H1 (cell line): ENCODE measurements around the gene DCHS1. TPM values are rescaled to one million over a fixed set of nuclear protein-coding genes. Genes with fewer than 3 reads are reported as not detected.

Source experiments
- CTCF ChIA-PET: fragments of 300-600 bp; sonication (Branson Sonifier 250); formaldehyde crosslinking; loops from one replicate; lab custom pipeline; 2021; ENCODE audit not compliant: partially characterized antibody; lab: Charles Lee
- POLR2A ChIA-PET: fragments of 300-600 bp; sonication (Branson Sonifier 250); formaldehyde crosslinking; loops from one replicate; lab custom pipeline; 2021; ENCODE audit warnings: inconsistent platforms; ENCODE audit not compliant: partially characterized antibody; lab: Charles Lee
- DNase-seq, 2 experiments: peaks; one replicate each; pipeline versions ENCODE4 v3.0.0 to v3.0.0-alpha.2; 2010 to 2022; ENCODE audit warnings: low spot score in 2 of 2, low read depth in 1 of 2, mixed read lengths in 1 of 2
- FAIRE-seq: peaks from 2 replicates; lab custom pipeline; 2011; peaks lifted over from hg19 to GRCh38; lab: Jason Lieb, UNC
- H2AFZ ChIP-seq: 2 replicates; pipeline ENCODE4 v1.8.1; 2012; ENCODE audit warnings: low read length, inconsistent platforms
- H2AK5ac ChIP-seq: 2 replicates; pipeline ENCODE4 v1.6.1; 2013; ENCODE audit warnings: low read depth, low read length
- H2BK120ac ChIP-seq: replicated peaks from 2 replicates; pipeline ENCODE3; 2013; ENCODE audit warnings: low read depth, low read length, inconsistent platforms
- H2BK12ac ChIP-seq: 2 replicates; pipeline ENCODE4 v1.6.1; 2013; ENCODE audit warnings: low read depth, low read length
- H2BK15ac ChIP-seq: 2 replicates; pipeline ENCODE4 v1.6.1; 2013; ENCODE audit warnings: low read length
- H2BK20ac ChIP-seq: 2 replicates; pipeline ENCODE4 v1.6.1; 2013; ENCODE audit warnings: low read length
- H2BK5ac ChIP-seq: 2 replicates; pipeline ENCODE4 v1.6.1; 2013; ENCODE audit warnings: low read depth, low read length
- H3K14ac ChIP-seq: 2 replicates; pipeline ENCODE4 v1.6.1; 2013; ENCODE audit warnings: inconsistent platforms; ENCODE audit not compliant: insufficient read length
- H3K18ac ChIP-seq: 2 replicates; pipeline ENCODE4 v1.6.1; 2013; ENCODE audit warnings: low read length; ENCODE audit errors: extremely low read depth
- H3K23ac ChIP-seq: 2 replicates; pipeline ENCODE4 v1.6.1; 2013; ENCODE audit warnings: inconsistent platforms; ENCODE audit not compliant: insufficient read length
- H3K23me2 ChIP-seq: 2 replicates; pipeline ENCODE4 v1.6.1; 2013; ENCODE audit warnings: low read depth, low read length
- H3K27ac ChIP-seq: 2 replicates; pipeline ENCODE4 v1.6.1; 2011; ENCODE audit warnings: low read depth, low read length, inconsistent platforms
- H3K27me3 ChIP-seq, 4 experiments: replicated peaks in 1 of 4; 1 replicate in 1 of 4; 2 replicates in 3 of 4; pipeline versions ENCODE4 v1.6.1 to v1.8.1; 2011 to 2013; ENCODE audit warnings: low read length in 3 of 4, mild to moderate bottlenecking in 3 of 4, inconsistent platforms in 2 of 4, mixed read lengths in 2 of 4, moderate library complexity in 1 of 4; ENCODE audit not compliant: control insufficient read depth in 3 of 4, insufficient read depth in 3 of 4; ENCODE audit errors: extremely low read depth in 1 of 4
- H3K36me3 ChIP-seq, 4 experiments: 2 replicates each; pipeline versions ENCODE4 v1.6.1 to v1.8.1; 2011 to 2013; ENCODE audit warnings: mild to moderate bottlenecking in 4 of 4, low read length in 3 of 4, moderate library complexity in 2 of 4, control low read depth in 1 of 4, inconsistent platforms in 1 of 4; ENCODE audit not compliant: insufficient read depth in 4 of 4, control insufficient read depth in 2 of 4
- H3K4ac ChIP-seq: replicated peaks from 2 replicates; pipeline ENCODE3; 2013; ENCODE audit warnings: low read length, low read depth, mixed read lengths, inconsistent platforms; ENCODE audit not compliant: insufficient read length
- H3K4me1 ChIP-seq, 4 experiments: replicated peaks in 1 of 4; 1 replicate in 1 of 4; 2 replicates in 3 of 4; pipeline versions ENCODE4 v1.6.1 to v1.8.1; 2011 to 2013; ENCODE audit warnings: low read length in 3 of 4, inconsistent platforms in 2 of 4, mixed read lengths in 1 of 4; ENCODE audit not compliant: insufficient read depth in 4 of 4, control insufficient read depth in 3 of 4
- H3K4me2 ChIP-seq, 2 experiments: 2 replicates each; pipeline versions ENCODE4 v1.6.1 to v1.8.1; 2011 to 2013; ENCODE audit warnings: low read depth in 2 of 2, low read length in 2 of 2, control low read depth in 1 of 2, inconsistent platforms in 1 of 2, mild to moderate bottlenecking in 1 of 2; ENCODE audit not compliant: insufficient read depth in 1 of 2
- H3K4me3 ChIP-seq, 4 experiments: fragments of 200-600, 300-600 bp in 1 of 4; sonication (generic), shearing (Covaris generic), sonication (Bioruptor Twin) in 1 of 4; 2 replicates each; pipeline versions ENCODE4 v1.5.1 to v1.8.1; 2011 to 2016; ENCODE audit warnings: low read length in 4 of 4, low read depth in 3 of 4, control low read depth in 2 of 4, inconsistent platforms in 2 of 4, mild to moderate bottlenecking in 2 of 4, mixed read lengths in 1 of 4, moderate library complexity in 1 of 4; ENCODE audit not compliant: insufficient read depth in 2 of 4; ENCODE audit errors: extremely low read depth in 1 of 4
- H3K56ac ChIP-seq: replicated peaks from 2 replicates; pipeline ENCODE3; 2013; ENCODE audit warnings: low read depth, mild to moderate bottlenecking, mixed read lengths, low read length, inconsistent platforms; ENCODE audit not compliant: insufficient read length
- H3K79me1 ChIP-seq: 2 replicates; pipeline ENCODE4 v1.6.1; 2013; ENCODE audit warnings: low read depth, low read length, control low read depth
- H3K79me2 ChIP-seq, 2 experiments: 2 replicates each; pipeline versions ENCODE4 v1.6.1 to v1.8.1; 2012 to 2013; ENCODE audit warnings: low read length in 2 of 2, mild to moderate bottlenecking in 2 of 2, inconsistent platforms in 1 of 2; ENCODE audit not compliant: insufficient read depth in 2 of 2, control insufficient read depth in 1 of 2
- H3K9ac ChIP-seq, 4 experiments: replicated peaks in 1 of 4; 1 replicate in 1 of 4; 2 replicates in 3 of 4; pipeline versions ENCODE4 v1.6.1 to v1.8.1; 2011 to 2013; ENCODE audit warnings: low read depth in 3 of 4, low read length in 3 of 4, control low read depth in 2 of 4, mild to moderate bottlenecking in 2 of 4, moderate library complexity in 2 of 4, inconsistent platforms in 1 of 4; ENCODE audit errors: extremely low read depth in 1 of 4
- H3K9me3 ChIP-seq, 2 experiments: 2 replicates each; pipeline versions ENCODE4 v1.6.1 to v1.8.1; 2012 to 2013; ENCODE audit warnings: mild to moderate bottlenecking in 2 of 2, moderate library complexity in 2 of 2, control low read depth in 1 of 2, inconsistent platforms in 1 of 2, low read depth in 1 of 2, low read length in 1 of 2, mixed read lengths in 1 of 2; ENCODE audit not compliant: insufficient read depth in 2 of 2
- H4K20me1 ChIP-seq, 2 experiments: replicated peaks in 1 of 2; 2 replicates each; pipeline versions ENCODE3 to v1.8.1; 2011 to 2013; ENCODE audit warnings: inconsistent platforms in 2 of 2, low read length in 2 of 2, mild to moderate bottlenecking in 1 of 2; ENCODE audit not compliant: insufficient read depth in 2 of 2, control insufficient read depth in 1 of 2
- H4K5ac ChIP-seq: 2 replicates; pipeline ENCODE4 v1.6.1; 2013; ENCODE audit warnings: low read length, low read depth, mixed read lengths, inconsistent platforms; ENCODE audit not compliant: insufficient read length
- H4K8ac ChIP-seq: 2 replicates; pipeline ENCODE4 v1.8.0; 2013; ENCODE audit warnings: mild to moderate bottlenecking, moderate library complexity, low read length, inconsistent platforms; ENCODE audit not compliant: insufficient read depth; ENCODE audit errors: extremely low read depth
- H4K91ac ChIP-seq: replicated peaks from 2 replicates; pipeline ENCODE3; 2013; ENCODE audit warnings: low read length, mixed read lengths, inconsistent platforms; ENCODE audit not compliant: insufficient read length
- BRCA1 ChIP-seq: IDR thresholded peaks from 2 replicates; pipeline ENCODE4 v1.6.1; 2012; ENCODE audit warnings: low read depth, low read length, improper control_type of control experiment
- CBX5 ChIP-seq: fragments of 300-800, 300-1000 bp; sonication (generic); IDR thresholded peaks from 2 replicates; pipeline ENCODE4 v1.7.1; 2016; ENCODE audit warnings: antibody characterized with exemption, low read length, low read depth
- CEBPB ChIP-seq: IDR thresholded peaks from 2 replicates; pipeline ENCODE4 v1.6.1; 2012; ENCODE audit warnings: low read depth, low read length
- EP300 ChIP-seq, 2 experiments: IDR thresholded peaks; 1 replicate in 1 of 2; 2 replicates in 1 of 2; pipeline ENCODE4 v1.6.1; 2011 to 2012; ENCODE audit warnings: low read depth in 2 of 2, low read length in 2 of 2, mild to moderate bottlenecking in 2 of 2, borderline replicate concordance in 1 of 2, inconsistent platforms in 1 of 2, moderate library complexity in 1 of 2
- FOSL1 ChIP-seq: IDR thresholded peaks from 2 replicates; pipeline ENCODE4 v1.6.1; 2011; ENCODE audit warnings: mild to moderate bottlenecking, low read depth, low read length, moderate library complexity; ENCODE audit not compliant: insufficient read depth
- HDAC6 ChIP-seq: IDR thresholded peaks from one replicate; pipeline ENCODE4 v1.7.1; 2012; ENCODE audit warnings: low read depth, mild to moderate bottlenecking, inconsistent platforms, low read length, moderate library complexity
- KDM5A ChIP-seq: fragments of 200-600 bp; IDR thresholded peaks from 2 replicates; pipeline ENCODE4 v1.7.1; 2012; ENCODE audit warnings: mild to moderate bottlenecking, low read length, inconsistent platforms, mixed read lengths
- RFX5 ChIP-seq: IDR thresholded peaks from 2 replicates; pipeline ENCODE4 v1.6.1; 2011; ENCODE audit warnings: low read depth, low read length, improper control_type of control experiment, borderline replicate concordance
- SUZ12 ChIP-seq: fragments of 200-600 bp; sonication (generic); IDR thresholded peaks from 2 replicates; pipeline ENCODE4 v1.6.1; 2012; ENCODE audit warnings: mild to moderate bottlenecking, inconsistent platforms, low read length, moderate library complexity, mixed read lengths
- TBP ChIP-seq: IDR thresholded peaks from 2 replicates; pipeline ENCODE4 v1.6.1; 2011; ENCODE audit warnings: low read depth, low read length, improper control_type of control experiment
- WGBS, 2 experiments: shearing (Covaris generic) in 1 of 2; methylation state at CpG; one replicate each; pipeline versions ENCODE4 v1.1.6 to v1.1.7; 2013 to 2015; ENCODE audit warnings: low lambda C conversion rate in 2 of 2, mixed read lengths in 2 of 2, inconsistent platforms in 1 of 2, low coverage in 1 of 2, missing lambda C conversion rate in 1 of 2; ENCODE audit not compliant: insufficient replicate concordance in 2 of 2, insufficient coverage in 1 of 2, insufficient read length in 1 of 2; ENCODE audit errors: extremely low coverage in 1 of 2, missing lambda C conversion rate in 1 of 2; 5-methylcytosine and 5-hydroxymethylcytosine counted together
- polyA plus RNA-seq, 7 experiments: library from polyadenylated mRNA; depleted of rRNA in 3 of 7; stranded (reverse) in 5 of 7; unstranded in 2 of 7; fragments of >200 nt in 5 of 7; fragments of 200-250 nt in 2 of 7; gene quantifications; 1 replicate in 5 of 7; 2 replicates in 1 of 7; 4 replicates in 1 of 7; pipeline versions ENCODE4 v1.2.1 to v1.2.3, GENCODE V29; 2011 to 2013; ENCODE audit warnings: missing spikeins in 2 of 7, mixed read lengths in 2 of 7
- total RNA-seq: library from RNA; stranded (reverse); fragmentation: NEBNext Ultra II Directional; extraction: Animal tissue kit (Norgen Biotek cat#: 25700); gene quantifications from 2 replicates; pipeline ENCODE4 v1.2.1, GENCODE V29; 2021
- TF ChIP-seq, protein P1 (sequence below): IDR thresholded peaks from 2 replicates; pipeline ENCODE4 v1.6.1; 2012; ENCODE audit warnings: inconsistent platforms

The DCHS1 gene
- total and polyA plus RNA-seq, 2 of the 8 experiments (the other 6 are each of a cell fraction or from before 2014, with no cell fraction given) = 8.2 to 10.5 TPM

- peak overlapping the region; percentile 44 for H4K91ac ChIP-seq
- H3K79me1 ChIP-seq = no peaks in the 10 kb centered on the region
- WGBS, 2 experiments = 92% methylated on average over 12 of the region's 12 CpGs; no CpG with 5 or more reads in 1 of the 2 experiments
- ChIA-PET CTCF (interaction anchor here (0.7 kb wide), 1 partner anchor 22 kb away, joined by 3 read pairs; no protein-coding TSS in a partner anchor), POLR2A (interaction anchor here (0.7 to 1.5 kb wide), 5 partner anchors 10 to 42 kb away, joined by 3 to 6 read pairs (median 4); partner anchors contain the start of gene DCHS1)
- H3K4me1 ChIP-seq = peaks cover 3 to 10% (median 5%) of the 10 kb centered on the region in 4 experiments; a peak in 6 of 7 replicates
- no peak overlapping the region for H3K4ac ChIP-seq
- no peak for DNase-seq
- no peak overlapping the region for H2AFZ ChIP-seq
- no peak overlapping the region for H3K23ac ChIP-seq
- no peaks in the 10 kb centered on the region for H4K20me1 ChIP-seq
- 0 out of 2 replicates have a peak overlapping the region, but pooled peaks have one; percentile 97 for H2BK20ac ChIP-seq
- H3K14ac ChIP-seq = no peak overlapping the region
- H3K4me3 ChIP-seq = no peak overlapping the region
- H2AK5ac ChIP-seq = no peak overlapping the region; the same call in 1 of the 2 replicates
- no peaks in the 10 kb centered on the region for H3K36me3 ChIP-seq
- no peaks in the 10 kb centered on the region; a peak in 1 of 7 replicates for H3K27me3 ChIP-seq
- H3K56ac ChIP-seq = no peak overlapping the region
- no peak overlapping the region for H4K5ac ChIP-seq
- no peaks in the 10 kb centered on the region for H3K23me2 ChIP-seq
- no peak overlapping the region for H3K27ac ChIP-seq
- no peak overlapping the region for H3K4me2 ChIP-seq
- no peak overlapping the region for H3K9ac ChIP-seq
- H2BK5ac ChIP-seq = peak overlapping the region; percentile 66; the same call in 1 of the 2 replicates
- FAIRE-seq = no peak
- no peaks in the 10 kb centered on the region for H3K79me2 ChIP-seq
- TF ChIP-seq BRCA1 (no peak), TBP (no peak), SUZ12 (no peak), FOSL1 (no peak), RFX5 (no peak), CBX5 (no peak), CEBPB (no peak), EP300 (IDR thresholded peaks at IDR 0.05; ENCODE audit: borderline replicate concordance in 1 of 2, low read depth in 2 of 2, low read length in 2 of 2) (no peak), KDM5A (no peak), HDAC6 (no peak)
- TF ChIP-seq, protein P1, sequence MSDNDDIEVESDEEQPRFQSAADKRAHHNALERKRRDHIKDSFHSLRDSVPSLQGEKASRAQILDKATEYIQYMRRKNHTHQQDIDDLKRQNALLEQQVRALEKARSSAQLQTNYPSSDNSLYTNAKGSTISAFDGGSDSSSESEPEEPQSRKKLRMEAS = no peak
- H2BK120ac ChIP-seq = no peak overlapping the region
- H2BK12ac ChIP-seq = peak overlapping the region; percentile 13; the same call in 1 of the 2 replicates
- H3K9me3 ChIP-seq = no peaks in the 10 kb centered on the region
- peak overlapping the region; percentile 88; the same call in 1 of the 2 replicates for H2BK15ac ChIP-seq
- H3K18ac ChIP-seq = peak overlapping the region; percentile 60; the same call in 1 of the 2 replicates
- H4K8ac ChIP-seq = no peak overlapping the region; the same call in 1 of the 2 replicates
Observed at GRCh38 chr11:6646071-6646470, 9.5 kb downstream of the DCHS1 start.
